GM23338 (cell line): Measurements from ENCODE around the gene USP6.
"Not testable (repeated sequence)": the region's sequence is repeated elsewhere in the genome, so short reads cannot be mapped to it uniquely, and the experiment has no call there.

Experiments
- CREB1 ChIP-seq: fragments of 250-450 bp; sonication (Bioruptor Pico); IDR thresholded peaks from 2 replicates; pipeline ENCODE4 v1.5.0; 2020; ENCODE audit warnings: low read depth, mild to moderate bottlenecking, moderate library complexity
- CTCF ChIP-seq, 2 experiments: fragments of 200-600 bp in 1 of 2; sonication (generic) in 1 of 2; conservative IDR thresholded peaks; 2 replicates each; pipeline versions ENCODE4 v1.5.1 to v1.6.1; 2016 to 2017; ENCODE audit warnings: antibody characterized with exemption in 2 of 2, low read depth in 2 of 2, mild to moderate bottlenecking in 2 of 2, moderate library complexity in 1 of 2
- EZH2 ChIP-seq: fragments of 200-600 bp; sonication (generic); IDR thresholded peaks from one replicate; pipeline ENCODE4 v1.8.0; 2017; ENCODE audit warnings: antibody characterized with exemption, mild to moderate bottlenecking, low read depth; ENCODE audit not compliant: unreplicated experiment
- EZH2phosphoT487 ChIP-seq: fragments of 200-600 bp; sonication (generic); IDR thresholded peaks from one replicate; pipeline ENCODE4 v1.8.1; 2018; ENCODE audit warnings: antibody characterized with exemption; ENCODE audit not compliant: unreplicated experiment
- JUNB ChIP-seq: IDR thresholded peaks from one replicate; pipeline ENCODE4 v1.6.1; 2016; ENCODE audit warnings: antibody characterized with exemption; ENCODE audit not compliant: unreplicated experiment
- NANOG ChIP-seq: IDR thresholded peaks from 2 replicates; pipeline ENCODE4 v1.6.1; 2016; ENCODE audit warnings: antibody characterized with exemption, borderline replicate concordance
- POLR2AphosphoS5 ChIP-seq: IDR thresholded peaks from 2 replicates; pipeline ENCODE4 v1.6.1; 2016; ENCODE audit warnings: antibody characterized with exemption, low read depth
- REST ChIP-seq: IDR thresholded peaks from one replicate; pipeline ENCODE4 v1.6.1; 2018; ENCODE audit warnings: antibody characterized with exemption; ENCODE audit not compliant: unreplicated experiment
- ZNF114 ChIP-seq: fragments of 250-450 bp; sonication (Bioruptor Pico); IDR thresholded peaks from 2 replicates; pipeline ENCODE4 v1.5.0; 2020; ENCODE audit warnings: mild to moderate bottlenecking, moderate library complexity
- ZNF331 ChIP-seq: fragments of 250-450 bp; sonication (Bioruptor Pico); IDR thresholded peaks from 2 replicates; pipeline ENCODE4 v1.5.0; 2020; ENCODE audit warnings: low read depth, mild to moderate bottlenecking, moderate library complexity
- TF ChIP-seq, protein P1 (sequence below): IDR thresholded peaks from 2 replicates; pipeline ENCODE4 v1.6.1; 2016; ENCODE audit warnings: antibody characterized with exemption
- TF ChIP-seq, protein P2 (sequence below): fragments of 250-450 bp; sonication (Bioruptor Pico); IDR thresholded peaks from 2 replicates; pipeline ENCODE4 v1.5.0; 2020; ENCODE audit warnings: mild to moderate bottlenecking, moderate library complexity

DNA sequence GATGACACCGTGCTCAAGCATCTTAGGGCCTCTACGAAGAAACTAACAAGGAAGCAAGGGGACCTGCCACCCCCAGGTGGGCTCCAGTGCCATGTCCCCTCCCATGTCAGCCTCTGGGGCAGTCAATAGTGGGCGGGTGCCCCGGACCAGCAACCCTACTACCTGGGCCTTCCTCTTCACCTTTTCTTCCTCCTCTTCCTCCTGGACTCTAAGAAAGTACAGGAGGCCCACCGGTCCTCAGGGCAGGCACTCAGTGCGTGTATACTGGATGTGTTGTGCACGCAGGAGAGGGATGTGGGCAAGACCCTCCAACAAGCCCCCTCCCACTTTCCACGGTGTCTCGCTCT lies 22.3 kb downstream of the USP6 start:
- not testable (repeated sequence) for TF ChIP-seq ZNF114 (CRISPR knock-in tag); CTCF (conservative IDR thresholded peaks at IDR 0.05; ENCODE audit: low read depth in 2 of 2); EZH2; POLR2AphosphoS5; ZNF331; EZH2phosphoT487; NANOG; JUNB; REST; CREB1 (CRISPR knock-in tag)
- TF ChIP-seq, protein P1, sequence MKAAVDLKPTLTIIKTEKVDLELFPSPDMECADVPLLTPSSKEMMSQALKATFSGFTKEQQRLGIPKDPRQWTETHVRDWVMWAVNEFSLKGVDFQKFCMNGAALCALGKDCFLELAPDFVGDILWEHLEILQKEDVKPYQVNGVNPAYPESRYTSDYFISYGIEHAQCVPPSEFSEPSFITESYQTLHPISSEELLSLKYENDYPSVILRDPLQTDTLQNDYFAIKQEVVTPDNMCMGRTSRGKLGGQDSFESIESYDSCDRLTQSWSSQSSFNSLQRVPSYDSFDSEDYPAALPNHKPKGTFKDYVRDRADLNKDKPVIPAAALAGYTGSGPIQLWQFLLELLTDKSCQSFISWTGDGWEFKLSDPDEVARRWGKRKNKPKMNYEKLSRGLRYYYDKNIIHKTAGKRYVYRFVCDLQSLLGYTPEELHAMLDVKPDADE: not testable (repeated sequence)
- TF ChIP-seq, protein P2, sequence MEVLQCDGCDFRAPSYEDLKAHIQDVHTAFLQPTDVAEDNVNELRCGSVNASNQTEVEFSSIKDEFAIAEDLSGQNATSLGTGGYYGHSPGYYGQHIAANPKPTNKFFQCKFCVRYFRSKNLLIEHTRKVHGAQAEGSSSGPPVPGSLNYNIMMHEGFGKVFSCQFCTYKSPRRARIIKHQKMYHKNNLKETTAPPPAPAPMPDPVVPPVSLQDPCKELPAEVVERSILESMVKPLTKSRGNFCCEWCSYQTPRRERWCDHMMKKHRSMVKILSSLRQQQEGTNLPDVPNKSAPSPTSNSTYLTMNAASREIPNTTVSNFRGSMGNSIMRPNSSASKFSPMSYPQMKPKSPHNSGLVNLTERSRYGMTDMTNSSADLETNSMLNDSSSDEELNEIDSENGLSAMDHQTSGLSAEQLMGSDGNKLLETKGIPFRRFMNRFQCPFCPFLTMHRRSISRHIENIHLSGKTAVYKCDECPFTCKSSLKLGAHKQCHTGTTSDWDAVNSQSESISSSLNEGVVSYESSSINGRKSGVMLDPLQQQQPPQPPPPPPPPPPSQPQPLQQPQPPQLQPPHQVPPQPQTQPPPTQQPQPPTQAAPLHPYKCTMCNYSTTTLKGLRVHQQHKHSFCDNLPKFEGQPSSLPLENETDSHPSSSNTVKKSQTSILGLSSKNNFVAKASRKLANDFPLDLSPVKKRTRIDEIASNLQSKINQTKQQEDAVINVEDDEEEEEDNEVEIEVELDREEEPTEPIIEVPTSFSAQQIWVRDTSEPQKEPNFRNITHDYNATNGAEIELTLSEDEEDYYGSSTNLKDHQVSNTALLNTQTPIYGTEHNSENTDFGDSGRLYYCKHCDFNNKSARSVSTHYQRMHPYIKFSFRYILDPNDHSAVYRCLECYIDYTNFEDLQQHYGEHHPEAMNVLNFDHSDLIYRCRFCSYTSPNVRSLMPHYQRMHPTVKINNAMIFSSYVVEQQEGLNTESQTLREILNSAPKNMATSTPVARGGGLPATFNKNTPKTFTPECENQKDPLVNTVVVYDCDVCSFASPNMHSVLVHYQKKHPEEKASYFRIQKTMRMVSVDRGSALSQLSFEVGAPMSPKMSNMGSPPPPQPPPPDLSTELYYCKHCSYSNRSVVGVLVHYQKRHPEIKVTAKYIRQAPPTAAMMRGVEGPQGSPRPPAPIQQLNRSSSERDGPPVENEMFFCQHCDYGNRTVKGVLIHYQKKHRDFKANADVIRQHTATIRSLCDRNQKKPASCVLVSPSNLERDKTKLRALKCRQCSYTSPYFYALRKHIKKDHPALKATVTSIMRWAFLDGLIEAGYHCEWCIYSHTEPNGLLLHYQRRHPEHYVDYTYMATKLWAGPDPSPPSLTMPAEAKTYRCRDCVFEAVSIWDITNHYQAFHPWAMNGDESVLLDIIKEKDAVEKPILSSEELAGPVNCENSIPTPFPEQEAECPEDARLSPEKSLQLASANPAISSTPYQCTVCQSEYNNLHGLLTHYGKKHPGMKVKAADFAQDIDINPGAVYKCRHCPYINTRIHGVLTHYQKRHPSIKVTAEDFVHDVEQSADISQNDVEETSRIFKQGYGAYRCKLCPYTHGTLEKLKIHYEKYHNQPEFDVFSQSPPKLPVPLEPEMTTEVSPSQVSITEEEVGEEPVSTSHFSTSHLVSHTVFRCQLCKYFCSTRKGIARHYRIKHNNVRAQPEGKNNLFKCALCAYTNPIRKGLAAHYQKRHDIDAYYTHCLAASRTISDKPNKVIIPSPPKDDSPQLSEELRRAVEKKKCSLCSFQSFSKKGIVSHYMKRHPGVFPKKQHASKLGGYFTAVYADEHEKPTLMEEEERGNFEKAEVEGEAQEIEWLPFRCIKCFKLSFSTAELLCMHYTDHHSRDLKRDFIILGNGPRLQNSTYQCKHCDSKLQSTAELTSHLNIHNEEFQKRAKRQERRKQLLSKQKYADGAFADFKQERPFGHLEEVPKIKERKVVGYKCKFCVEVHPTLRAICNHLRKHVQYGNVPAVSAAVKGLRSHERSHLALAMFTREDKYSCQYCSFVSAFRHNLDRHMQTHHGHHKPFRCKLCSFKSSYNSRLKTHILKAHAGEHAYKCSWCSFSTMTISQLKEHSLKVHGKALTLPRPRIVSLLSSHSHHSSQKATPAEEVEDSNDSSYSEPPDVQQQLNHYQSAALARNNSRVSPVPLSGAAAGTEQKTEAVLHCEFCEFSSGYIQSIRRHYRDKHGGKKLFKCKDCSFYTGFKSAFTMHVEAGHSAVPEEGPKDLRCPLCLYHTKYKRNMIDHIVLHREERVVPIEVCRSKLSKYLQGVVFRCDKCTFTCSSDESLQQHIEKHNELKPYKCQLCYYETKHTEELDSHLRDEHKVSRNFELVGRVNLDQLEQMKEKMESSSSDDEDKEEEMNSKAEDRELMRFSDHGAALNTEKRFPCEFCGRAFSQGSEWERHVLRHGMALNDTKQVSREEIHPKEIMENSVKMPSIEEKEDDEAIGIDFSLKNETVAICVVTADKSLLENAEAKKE (CRISPR knock-in tag): not testable (repeated sequence)
